Measurements from ENCODE around the gene DLG2. TPM values are rescaled to one million over a fixed set of nuclear protein-coding genes. Genes with fewer than 3 reads are reported as not detected.

The DLG2 gene
- total RNA-seq, 1 donor: 3.0 TPM

DNA sequence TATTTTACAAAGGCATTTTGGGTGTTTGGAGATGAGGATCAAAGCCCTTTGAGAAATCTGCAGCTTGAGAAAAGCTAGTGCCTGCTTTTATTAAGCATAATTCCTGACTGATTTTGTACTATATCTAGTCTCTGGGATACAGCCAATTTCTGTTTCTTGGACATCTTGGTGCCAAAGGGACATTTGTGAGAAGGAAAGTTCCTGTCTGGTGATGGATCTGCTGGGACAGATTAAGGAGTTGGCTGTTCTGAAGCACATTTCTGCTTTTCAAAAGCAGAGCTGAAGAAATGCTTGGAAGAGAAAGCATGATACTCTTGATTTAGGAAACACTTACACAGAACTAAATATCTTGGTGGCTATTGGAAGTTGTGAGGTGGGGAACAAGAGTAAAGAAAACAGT lies 2086.4 kb downstream of the DLG2 start:
- no peak overlapping the region for H3K4me3 ChIP-seq (ENCODE audit: low read depth, low read length)
- TF ChIP-seq, protein P1, sequence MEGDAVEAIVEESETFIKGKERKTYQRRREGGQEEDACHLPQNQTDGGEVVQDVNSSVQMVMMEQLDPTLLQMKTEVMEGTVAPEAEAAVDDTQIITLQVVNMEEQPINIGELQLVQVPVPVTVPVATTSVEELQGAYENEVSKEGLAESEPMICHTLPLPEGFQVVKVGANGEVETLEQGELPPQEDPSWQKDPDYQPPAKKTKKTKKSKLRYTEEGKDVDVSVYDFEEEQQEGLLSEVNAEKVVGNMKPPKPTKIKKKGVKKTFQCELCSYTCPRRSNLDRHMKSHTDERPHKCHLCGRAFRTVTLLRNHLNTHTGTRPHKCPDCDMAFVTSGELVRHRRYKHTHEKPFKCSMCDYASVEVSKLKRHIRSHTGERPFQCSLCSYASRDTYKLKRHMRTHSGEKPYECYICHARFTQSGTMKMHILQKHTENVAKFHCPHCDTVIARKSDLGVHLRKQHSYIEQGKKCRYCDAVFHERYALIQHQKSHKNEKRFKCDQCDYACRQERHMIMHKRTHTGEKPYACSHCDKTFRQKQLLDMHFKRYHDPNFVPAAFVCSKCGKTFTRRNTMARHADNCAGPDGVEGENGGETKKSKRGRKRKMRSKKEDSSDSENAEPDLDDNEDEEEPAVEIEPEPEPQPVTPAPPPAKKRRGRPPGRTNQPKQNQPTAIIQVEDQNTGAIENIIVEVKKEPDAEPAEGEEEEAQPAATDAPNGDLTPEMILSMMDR (IDR thresholded peaks at IDR 0.05; ENCODE audit: insufficient read depth, low read length): no peak
- DNase-seq (ENCODE audit: low read depth): no peak

DNA sequence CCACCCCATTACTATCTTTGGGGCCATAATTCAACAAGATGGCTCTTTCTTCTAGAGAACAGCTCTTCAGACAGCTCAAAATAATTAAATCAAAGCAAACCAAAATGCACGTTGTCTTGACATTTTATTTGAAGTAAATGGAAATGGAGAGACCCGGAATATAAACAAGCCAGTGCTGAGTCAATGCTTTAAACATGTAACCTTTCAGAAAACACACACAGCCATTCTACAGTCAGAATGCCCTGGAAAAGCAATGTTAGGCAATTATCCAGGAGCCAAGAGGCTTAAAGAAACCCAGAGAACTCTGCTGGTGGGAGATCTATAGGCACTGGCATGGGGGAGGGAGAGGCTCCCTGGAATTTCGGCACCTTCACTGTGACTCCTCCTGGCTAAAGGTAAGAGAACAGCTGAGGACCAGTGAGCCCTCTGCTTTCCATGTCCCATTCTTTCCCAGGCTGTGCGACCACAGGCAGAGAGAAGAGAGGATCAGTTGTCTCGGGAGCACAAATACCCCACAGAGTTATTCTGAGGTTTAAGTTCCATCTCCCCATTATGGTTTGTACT lies 2086.9 kb downstream of the DLG2 start:
- TF ChIP-seq, protein P1 (IDR thresholded peaks at IDR 0.05; ENCODE audit: insufficient read depth, low read length): no peak
- H3K4me3 ChIP-seq (ENCODE audit: low read depth, low read length): no peak overlapping the region
- no peak for DNase-seq (ENCODE audit: low read depth)

DNA sequence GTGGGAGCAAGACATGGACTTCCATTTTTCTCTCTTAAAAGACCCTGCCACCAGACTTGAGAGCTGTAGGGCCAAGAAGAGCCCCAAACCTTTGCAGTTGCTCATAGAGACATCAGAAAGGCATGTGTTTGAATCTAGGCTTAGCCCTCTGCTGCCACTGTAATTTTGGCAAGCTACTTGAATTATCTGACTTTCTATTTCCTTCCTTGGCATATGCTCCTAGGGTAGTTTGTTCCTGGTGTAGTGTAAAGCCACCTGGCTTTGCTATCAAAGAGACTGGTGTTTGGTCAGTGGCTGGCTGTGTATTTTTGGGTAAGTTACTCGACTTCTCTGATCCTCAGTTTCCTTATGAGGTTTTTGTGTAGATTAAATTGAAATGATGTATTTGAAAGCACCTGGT lies 2088.9 kb downstream of the DLG2 start:
- DNase-seq (ENCODE audit: low read depth): no peak
- H3K4me3 ChIP-seq (ENCODE audit: low read depth, low read length): no peak overlapping the region
- TF ChIP-seq, protein P1 (IDR thresholded peaks at IDR 0.05; ENCODE audit: insufficient read depth, low read length): no peak

DNA sequence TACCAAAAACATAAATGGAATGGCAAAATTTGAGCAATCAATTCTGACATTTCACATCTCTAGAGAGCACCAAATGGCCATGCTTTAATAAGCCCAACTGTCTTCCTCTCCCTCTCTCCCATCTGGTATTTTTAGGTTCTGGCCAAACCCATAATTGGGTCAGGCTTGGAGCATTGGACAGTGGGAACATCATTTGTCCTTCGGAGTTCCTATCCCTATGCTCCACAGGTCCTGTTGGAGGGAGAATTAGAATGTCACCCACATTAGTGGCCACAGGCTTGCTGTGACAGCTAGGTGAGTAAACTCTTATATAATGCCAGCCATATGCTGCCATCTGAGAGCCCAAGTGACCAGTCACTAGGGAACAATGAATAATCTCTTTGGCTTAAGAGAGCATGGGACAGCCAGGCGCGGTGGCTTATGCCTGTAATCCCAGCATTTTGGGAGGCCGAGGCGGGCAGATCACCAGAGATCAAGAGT lies 2090.0 kb downstream of the DLG2 start:
- TF ChIP-seq, protein P1 (IDR thresholded peaks at IDR 0.05; ENCODE audit: insufficient read depth, low read length): no peak
- no peak overlapping the region for H3K4me3 ChIP-seq (ENCODE audit: low read depth, low read length)
- DNase-seq (ENCODE audit: low read depth): no peak

DNA sequence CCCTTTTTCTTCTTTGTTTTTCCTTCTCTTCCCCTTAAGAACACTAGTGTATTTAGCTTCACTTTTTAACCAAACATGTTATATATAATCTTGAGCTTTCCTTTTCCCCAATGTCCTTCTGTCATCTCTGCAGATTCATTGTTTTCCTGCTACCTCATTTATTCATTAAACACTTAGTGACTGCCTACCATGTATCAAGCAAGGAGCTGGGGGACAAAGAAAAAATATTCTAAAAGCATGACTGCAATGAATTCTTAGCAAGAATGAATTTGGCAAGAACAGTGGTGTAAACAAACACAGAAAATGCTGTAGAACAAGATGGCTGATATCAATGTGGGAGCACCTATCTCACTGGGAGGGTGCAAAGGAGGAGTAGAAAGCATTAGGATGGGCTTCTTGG lies 2094.0 kb downstream of the DLG2 start:
- DNase-seq (ENCODE audit: low read depth): no peak
- H3K4me3 ChIP-seq (ENCODE audit: low read depth, low read length): no peak overlapping the region
- TF ChIP-seq, protein P1 (IDR thresholded peaks at IDR 0.05; ENCODE audit: insufficient read depth, low read length): no peak

DNA sequence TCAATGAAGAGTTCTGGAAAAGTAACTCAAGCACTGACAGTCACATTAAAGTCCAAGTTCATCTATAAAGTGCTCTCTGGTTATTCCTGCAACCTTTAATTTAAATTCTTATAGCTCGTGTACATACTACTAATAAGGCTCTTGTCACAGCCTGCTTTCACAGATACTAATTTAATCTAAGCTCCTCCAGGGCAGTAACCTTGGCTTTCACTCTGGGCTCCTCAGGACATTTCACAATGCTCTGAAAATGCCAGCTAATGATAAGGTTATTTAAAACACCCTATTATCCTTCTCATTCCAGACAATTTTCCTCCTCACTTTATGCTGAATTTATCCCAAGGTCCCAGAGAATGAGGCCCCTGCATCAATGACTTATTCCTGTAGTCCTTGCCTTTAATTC lies 2098.3 kb downstream of the DLG2 start:
- TF ChIP-seq, protein P1 (IDR thresholded peaks at IDR 0.05; ENCODE audit: insufficient read depth, low read length): no peak
- H3K4me3 ChIP-seq (ENCODE audit: low read depth, low read length): no peak overlapping the region
- no peak for DNase-seq (ENCODE audit: low read depth)

DNA sequence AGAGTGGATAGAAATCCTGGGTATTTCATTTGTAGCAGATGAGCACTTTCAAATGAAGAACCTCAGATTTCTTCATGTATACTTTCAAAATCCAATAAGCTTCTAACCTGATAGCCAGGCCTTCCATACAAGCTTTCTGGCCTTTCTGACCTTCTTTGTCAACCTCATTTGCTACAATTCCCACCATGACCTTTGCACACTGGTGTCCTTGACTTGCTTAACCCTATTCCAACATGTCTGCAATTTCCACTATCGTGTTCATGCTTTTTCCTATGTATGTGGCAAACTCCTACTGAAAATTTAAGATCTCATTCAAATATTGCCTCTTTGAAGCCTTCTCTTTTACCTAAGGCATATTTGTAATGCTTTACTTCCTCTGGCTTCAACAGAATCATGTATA lies 2098.9 kb downstream of the DLG2 start:
- TF ChIP-seq, protein P1 (IDR thresholded peaks at IDR 0.05; ENCODE audit: insufficient read depth, low read length): no peak
- no peak for DNase-seq (ENCODE audit: low read depth)
- H3K4me3 ChIP-seq (ENCODE audit: low read depth, low read length): no peak overlapping the region
